ENCODE measurements around the gene SYT1. TPM values are rescaled to one million over a fixed set of nuclear protein-coding genes. Genes with fewer than 3 reads are reported as not detected.

Gene SYT1
- total and polyA plus RNA-seq, 8 donors: under 0.01 to 11.4 (median 0.88) TPM

DNA sequence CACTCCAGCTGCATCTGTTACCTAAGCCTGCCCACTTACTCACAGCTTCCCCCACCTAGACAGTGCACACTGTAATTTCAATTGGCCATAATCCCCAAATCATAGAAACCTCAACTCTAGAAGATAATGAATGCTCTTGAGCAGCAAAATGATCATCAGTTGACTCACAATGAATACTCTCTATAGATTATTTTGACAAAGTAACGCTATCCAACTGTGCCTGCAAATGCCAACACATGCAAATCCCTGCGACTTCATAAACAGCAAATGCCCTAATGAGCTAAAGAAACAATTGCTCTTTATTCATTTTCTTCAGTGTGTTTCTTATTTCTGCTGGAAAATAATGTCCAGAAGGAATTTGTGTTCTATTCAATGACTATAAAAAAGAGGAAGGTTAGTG lies 506.7 kb downstream of the SYT1 start:
- Histone ChIP-seq H3K9me3 (no peaks in the 10 kb centered on the region), H3K27me3 (no peaks in the 10 kb centered on the region), H3K4me3 (no peak overlapping the region), H3K36me3 (no peaks in the 10 kb centered on the region), H3K4me1 (peaks cover 0 to 10% (median 0%) of the 10 kb centered on the region in 4 donors), H3K27ac (no peak overlapping the region)
- DNase-seq: no peak
- intact Hi-C loops (cut with DNase I; ENCODE audit: low total_unique reads): no loop called here
- no peak for TF ChIP-seq POLR2A (IDR thresholded peaks at IDR 0.05)
- 86 to 96% (median 91%) methylated on average over 2 of the region's 2 CpGs for WGBS, 5 donors

DNA sequence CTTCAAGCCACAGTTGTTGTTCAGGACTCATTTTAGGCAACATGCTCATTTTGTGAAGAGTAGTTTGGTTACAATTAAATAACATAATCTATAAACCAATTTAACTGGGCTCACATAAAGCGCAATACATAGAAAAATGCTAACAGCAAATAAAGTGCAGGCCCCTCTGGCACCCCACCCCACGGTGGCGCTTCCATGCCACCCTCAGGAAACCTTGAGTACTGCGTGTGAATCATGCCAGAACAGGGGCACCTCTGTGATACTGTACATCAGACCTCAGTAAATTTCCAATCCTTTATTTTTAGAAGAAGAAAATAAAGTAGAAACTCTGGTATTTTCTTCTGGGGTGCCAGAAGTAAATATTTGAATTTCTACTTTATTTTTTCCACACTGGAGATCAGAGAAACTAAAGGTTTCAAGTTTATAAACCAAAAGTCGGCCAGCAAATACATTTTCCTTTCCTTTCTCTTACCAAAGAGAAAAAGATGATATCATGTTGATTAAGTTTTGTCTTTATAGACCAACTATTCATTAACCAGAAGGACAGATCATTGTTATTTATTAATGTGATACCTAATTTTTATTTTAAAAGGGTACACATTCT lies 509.4 kb downstream of the SYT1 start:
- H3K4me3 ChIP-seq: no peak overlapping the region
- peaks cover 0 to 6% (median 2%) of the 10 kb centered on the region in 4 donors for H3K4me1 ChIP-seq
- DNase-seq: peak in 1 of 2 donors; percentile 55
- intact Hi-C loops (cut with DNase I; ENCODE audit: low total_unique reads): no loop called here
- no peaks in the 10 kb centered on the region for H3K36me3 ChIP-seq
- H3K27me3 ChIP-seq: no peaks in the 10 kb centered on the region
- no peaks in the 10 kb centered on the region for H3K9me3 ChIP-seq
- H3K27ac ChIP-seq: no peak overlapping the region
- TF ChIP-seq POLR2AphosphoS5 (IDR thresholded peaks at IDR 0.05) (no peak), POLR2A (IDR thresholded peaks at IDR 0.05) (no peak), EP300 (IDR thresholded peaks at IDR 0.05) (no peak)
- TF ChIP-seq, protein P1, sequence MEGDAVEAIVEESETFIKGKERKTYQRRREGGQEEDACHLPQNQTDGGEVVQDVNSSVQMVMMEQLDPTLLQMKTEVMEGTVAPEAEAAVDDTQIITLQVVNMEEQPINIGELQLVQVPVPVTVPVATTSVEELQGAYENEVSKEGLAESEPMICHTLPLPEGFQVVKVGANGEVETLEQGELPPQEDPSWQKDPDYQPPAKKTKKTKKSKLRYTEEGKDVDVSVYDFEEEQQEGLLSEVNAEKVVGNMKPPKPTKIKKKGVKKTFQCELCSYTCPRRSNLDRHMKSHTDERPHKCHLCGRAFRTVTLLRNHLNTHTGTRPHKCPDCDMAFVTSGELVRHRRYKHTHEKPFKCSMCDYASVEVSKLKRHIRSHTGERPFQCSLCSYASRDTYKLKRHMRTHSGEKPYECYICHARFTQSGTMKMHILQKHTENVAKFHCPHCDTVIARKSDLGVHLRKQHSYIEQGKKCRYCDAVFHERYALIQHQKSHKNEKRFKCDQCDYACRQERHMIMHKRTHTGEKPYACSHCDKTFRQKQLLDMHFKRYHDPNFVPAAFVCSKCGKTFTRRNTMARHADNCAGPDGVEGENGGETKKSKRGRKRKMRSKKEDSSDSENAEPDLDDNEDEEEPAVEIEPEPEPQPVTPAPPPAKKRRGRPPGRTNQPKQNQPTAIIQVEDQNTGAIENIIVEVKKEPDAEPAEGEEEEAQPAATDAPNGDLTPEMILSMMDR (IDR thresholded peaks at IDR 0.05): peak in 3 of 7 experiments; percentile 32 to 39 (median 38)
- WGBS, 5 donors: 53 to 63% (median 60%) methylated on average over 5 of the region's 5 CpGs

GRCh38 chr12:79374545-79374944 lies 510.0 kb downstream of the SYT1 start:
- DNase-seq: no peak
- 41 to 69% (median 67%) methylated on average over 1 of the region's 1 CpG for WGBS, 5 donors
- Histone ChIP-seq H3K27ac (no peak overlapping the region), H3K27me3 (no peaks in the 10 kb centered on the region), H3K9me3 (no peaks in the 10 kb centered on the region), H3K36me3 (no peaks in the 10 kb centered on the region), H3K4me1 (peaks cover 0 to 6% (median 2%) of the 10 kb centered on the region in 4 donors), H3K4me3 (no peak overlapping the region)
- intact Hi-C loops (cut with DNase I; ENCODE audit: low total_unique reads): no loop called here
- TF ChIP-seq POLR2A (IDR thresholded peaks at IDR 0.05): no peak

DNA sequence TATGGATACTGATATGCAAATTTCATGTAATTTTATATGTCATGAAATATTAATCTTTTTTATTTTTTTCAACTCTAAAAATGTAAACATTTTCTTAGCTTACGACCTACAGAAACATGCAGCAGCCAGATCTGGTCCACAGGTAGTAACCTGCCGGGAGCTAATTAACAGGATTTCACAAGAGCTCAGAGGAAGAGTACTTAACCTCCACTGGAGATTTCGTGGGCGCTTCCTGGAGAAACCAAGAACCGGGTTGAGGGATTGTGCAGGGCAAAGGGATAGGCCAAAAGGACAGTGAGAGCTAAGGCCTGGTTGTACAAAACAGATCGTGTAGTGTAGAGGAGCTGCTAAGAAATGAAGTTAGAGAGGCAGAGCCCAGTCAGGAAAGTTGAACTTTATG lies 510.5 kb downstream of the SYT1 start:
- no peak overlapping the region for H3K27ac ChIP-seq
- no peak overlapping the region for H3K4me3 ChIP-seq
- peaks cover 0 to 4% (median under 1%) of the 10 kb centered on the region in 4 donors for H3K4me1 ChIP-seq
- no peaks in the 10 kb centered on the region for H3K36me3 ChIP-seq
- DNase-seq: no peak
- H3K27me3 ChIP-seq: no peaks in the 10 kb centered on the region
- TF ChIP-seq, protein P1 (IDR thresholded peaks at IDR 0.05): no peak
- no peak for TF ChIP-seq EP300 (IDR thresholded peaks at IDR 0.05)
- no peak for TF ChIP-seq POLR2A (IDR thresholded peaks at IDR 0.05)
- no peak for TF ChIP-seq POLR2AphosphoS5 (IDR thresholded peaks at IDR 0.05)
- WGBS, 5 donors: 73 to 85% (median 76%) methylated on average over 6 of the region's 6 CpGs
- intact Hi-C loops (cut with DNase I; ENCODE audit: low total_unique reads): no loop called here
- no peaks in the 10 kb centered on the region for H3K9me3 ChIP-seq

DNA sequence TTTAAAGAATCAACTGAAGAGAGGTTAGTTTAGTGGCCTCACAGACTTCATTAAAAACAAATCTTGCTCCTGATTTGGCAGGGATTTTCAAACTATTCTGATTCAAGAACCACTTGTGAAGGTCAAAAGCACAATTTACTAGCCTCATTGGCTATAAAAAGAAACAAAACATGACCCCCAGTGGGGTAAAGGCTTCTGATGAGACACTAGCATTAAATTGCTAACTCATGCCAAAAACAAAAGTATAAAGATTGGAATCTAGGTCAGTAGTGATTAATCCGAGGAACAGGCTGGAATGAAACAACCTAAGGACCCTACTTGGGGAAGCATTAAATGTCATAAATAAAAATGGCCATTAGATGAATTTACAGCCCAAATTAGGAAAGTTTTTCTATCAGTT lies 513.9 kb downstream of the SYT1 start:
- no peaks in the 10 kb centered on the region for H3K27me3 ChIP-seq
- H3K36me3 ChIP-seq: no peaks in the 10 kb centered on the region
- WGBS, 5 donors: 41 to 66% (median 59%) methylated on average over 1 of the region's 1 CpG
- no peak overlapping the region for H3K4me3 ChIP-seq
- intact Hi-C loops (cut with DNase I; ENCODE audit: low total_unique reads): no loop called here
- H3K9me3 ChIP-seq: no peaks in the 10 kb centered on the region
- H3K27ac ChIP-seq: no peak overlapping the region
- TF ChIP-seq EP300 (IDR thresholded peaks at IDR 0.05) (no peak), POLR2AphosphoS5 (IDR thresholded peaks at IDR 0.05) (no peak), POLR2A (IDR thresholded peaks at IDR 0.05) (no peak)
- TF ChIP-seq, protein P1 (IDR thresholded peaks at IDR 0.05): no peak
- peaks cover 0 to 4% (median 0%) of the 10 kb centered on the region in 4 donors for H3K4me1 ChIP-seq
- DNase-seq: no peak
